GM10266 (cell line): ENCODE data around the gene SLC25A29.
"Not testable (repeated sequence)": the region's sequence is repeated elsewhere in the genome, so short reads cannot be mapped to it uniquely, and the experiment has no call there.

Experiments
- DNase-seq: peaks from one replicate; pipeline ENCODE4 v3.0.0; 2012; ENCODE audit errors: extremely low spot score
- CTCF ChIP-seq: IDR thresholded peaks from 2 replicates; pipeline ENCODE4 v1.5.1; 2012; ENCODE audit warnings: mild to moderate bottlenecking, low read depth; ENCODE audit not compliant: control insufficient read depth, insufficient read depth; ENCODE audit errors: missing control alignments

SLC25A29 gene

GRCh38 chr14:100298551-100299237 is 7.5 kb downstream of the SLC25A29 start:
- TF ChIP-seq CTCF = no peak

GRCh38 chr14:100297320-100298300 is 8.6 kb downstream of the SLC25A29 start:
- TF ChIP-seq CTCF = no peak
- peak; percentile 91 for DNase-seq

More at GRCh38 chr14:100298551-100299237, 7.5 kb downstream of the SLC25A29 start:
- DNase-seq = no peak

- DNase-seq = not testable (repeated sequence)
Measured at GRCh38 chr14:100296729-100297128, 9.5 kb downstream of the SLC25A29 start.

DNA sequence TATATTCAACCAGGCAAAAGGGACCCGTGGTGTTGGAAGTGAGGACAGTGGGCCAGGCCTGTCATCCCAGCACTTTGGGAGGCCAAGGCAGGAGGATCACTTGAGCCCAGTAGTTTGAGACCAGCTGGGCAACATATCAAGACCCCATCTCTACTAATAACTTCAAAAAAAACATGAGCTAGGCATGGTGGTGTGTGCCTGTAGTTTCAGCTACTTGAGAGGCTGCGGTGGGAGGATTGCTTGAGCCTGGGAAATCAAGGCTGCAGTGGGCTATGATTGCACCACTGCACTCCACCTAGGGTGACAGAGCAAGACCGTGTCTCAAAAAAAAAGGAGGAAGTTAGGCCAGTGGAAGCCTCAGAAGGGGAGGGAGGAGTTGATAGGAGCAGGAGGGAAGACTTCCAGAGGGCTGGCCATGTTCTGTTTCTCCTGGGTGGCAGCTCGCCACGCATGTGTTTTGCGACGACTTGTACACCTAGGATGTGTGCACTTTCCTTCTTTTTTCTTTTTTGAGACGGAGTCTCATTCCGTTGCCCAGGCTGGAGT is 10.1 kb downstream of the SLC25A29 start:
- no peak for TF ChIP-seq CTCF
- no peak for DNase-seq

GRCh38 chr14:100295376-100296105 is 10.7 kb downstream of the SLC25A29 start:
- no peak for DNase-seq
- TF ChIP-seq CTCF = no peak

DNA sequence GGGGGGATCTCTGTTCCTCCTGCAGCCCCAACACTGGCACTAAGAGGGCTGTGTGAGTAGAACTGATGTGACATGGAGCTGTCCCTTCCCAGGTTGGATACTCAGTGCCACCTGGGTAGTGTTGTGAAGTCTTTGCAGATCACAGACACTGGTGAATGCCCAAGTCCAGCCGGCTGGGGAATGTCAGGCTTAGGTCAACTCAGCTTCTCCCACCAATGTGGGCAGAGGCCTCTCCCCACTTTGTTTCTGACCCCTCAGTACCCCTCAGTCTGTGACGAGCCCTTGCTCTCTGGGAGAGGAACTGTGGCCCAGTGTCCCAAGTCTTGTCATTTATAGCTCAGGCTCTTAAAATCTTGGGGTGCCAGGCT is 11.3 kb downstream of the SLC25A29 start:
- no peak for TF ChIP-seq CTCF
- DNase-seq = peak; percentile 17

DNA sequence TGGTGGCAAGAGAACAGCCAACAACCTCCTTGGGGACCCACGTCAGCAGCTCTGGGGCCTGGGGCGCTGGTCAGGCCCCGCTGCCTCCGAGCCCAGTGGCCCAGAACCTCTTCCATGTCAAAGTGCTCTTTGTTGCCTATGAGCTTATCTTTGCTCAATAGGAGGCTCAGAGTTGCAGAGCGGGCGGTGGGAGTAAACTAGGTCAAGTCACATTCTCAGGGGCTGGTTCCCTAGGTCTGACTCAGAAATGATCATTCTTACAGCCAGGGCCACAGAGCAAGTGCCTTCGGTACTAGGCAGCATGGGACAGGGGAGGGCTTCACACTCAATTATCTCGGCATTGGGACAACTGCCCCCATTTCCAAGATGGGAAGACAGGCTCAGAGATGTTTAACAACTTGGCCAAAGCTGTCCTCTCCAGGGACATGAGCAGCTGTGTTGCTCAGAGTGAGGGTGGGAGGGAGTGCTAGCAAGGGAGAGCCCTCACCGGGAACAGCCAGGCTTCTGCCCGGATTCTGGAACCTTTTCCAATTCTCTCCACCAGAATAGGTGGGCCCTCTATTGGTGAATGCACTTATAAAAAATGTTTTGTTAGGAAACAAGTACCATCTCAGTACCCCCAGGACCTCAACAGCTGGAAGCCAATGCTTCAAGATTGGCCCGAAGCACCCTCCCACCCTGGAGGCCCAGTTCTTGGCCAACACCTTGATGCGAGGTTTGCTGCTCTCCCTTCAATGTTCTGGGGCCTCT is 11.9 kb downstream of the SLC25A29 start:
- peak; percentile 46 for DNase-seq

More for the DNA sequence above, 11.9 kb downstream of the SLC25A29 start:
- no peak for TF ChIP-seq CTCF
